Measurements from ENCODE around the gene C17orf113.

C17orf113 gene

DNA sequence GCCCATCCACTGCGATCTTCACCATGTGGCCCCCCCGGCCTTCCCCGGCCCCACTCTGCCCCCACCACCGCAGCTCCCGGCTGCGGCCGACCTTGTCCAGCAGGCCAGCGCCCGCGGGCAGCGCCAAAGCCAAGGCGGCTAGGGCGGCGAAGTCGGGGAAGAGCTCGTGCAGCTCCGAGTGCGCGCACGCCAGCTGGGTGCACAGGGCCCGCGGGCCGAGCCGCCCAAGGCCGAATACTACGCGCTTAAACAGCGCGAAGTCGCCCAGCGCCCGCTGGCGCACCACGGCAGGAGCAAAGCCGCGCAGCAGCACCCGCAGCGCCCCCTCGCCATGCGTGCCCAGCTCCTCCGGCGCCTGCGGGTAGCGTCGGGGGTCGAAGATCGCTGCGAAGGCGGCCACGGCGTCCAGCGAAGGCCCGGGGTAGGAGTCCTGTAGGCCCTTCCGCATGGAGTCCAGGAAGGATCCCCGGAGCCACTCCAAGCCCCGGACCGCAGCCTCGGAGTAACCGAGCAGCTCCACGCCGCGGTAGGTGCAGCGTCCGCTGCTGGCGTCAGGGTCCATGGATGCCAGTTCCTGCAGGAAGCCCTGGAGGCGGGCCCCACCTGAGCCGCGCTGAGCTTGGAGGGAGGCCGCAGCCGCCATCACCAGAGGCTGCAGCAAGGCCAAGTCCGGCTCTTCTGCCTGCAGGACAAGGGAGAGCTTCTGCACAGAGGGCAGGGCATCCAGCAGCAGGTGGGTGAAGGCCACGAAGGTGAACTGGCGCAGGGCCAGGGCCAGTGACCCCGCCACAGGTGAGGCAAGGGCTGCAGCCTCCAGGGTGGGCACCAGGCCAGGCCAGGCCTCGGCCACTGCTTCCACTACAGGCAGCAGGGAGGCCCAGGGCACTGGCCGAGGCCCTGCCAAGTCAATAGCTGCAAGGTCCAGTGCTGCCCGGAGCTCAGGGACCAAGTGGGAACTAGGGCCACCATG, 10.3 kb downstream of the C17orf113 start:
- H3K27ac ChIP-seq, result no peak overlapping the region
- TF ChIP-seq, protein P1, sequence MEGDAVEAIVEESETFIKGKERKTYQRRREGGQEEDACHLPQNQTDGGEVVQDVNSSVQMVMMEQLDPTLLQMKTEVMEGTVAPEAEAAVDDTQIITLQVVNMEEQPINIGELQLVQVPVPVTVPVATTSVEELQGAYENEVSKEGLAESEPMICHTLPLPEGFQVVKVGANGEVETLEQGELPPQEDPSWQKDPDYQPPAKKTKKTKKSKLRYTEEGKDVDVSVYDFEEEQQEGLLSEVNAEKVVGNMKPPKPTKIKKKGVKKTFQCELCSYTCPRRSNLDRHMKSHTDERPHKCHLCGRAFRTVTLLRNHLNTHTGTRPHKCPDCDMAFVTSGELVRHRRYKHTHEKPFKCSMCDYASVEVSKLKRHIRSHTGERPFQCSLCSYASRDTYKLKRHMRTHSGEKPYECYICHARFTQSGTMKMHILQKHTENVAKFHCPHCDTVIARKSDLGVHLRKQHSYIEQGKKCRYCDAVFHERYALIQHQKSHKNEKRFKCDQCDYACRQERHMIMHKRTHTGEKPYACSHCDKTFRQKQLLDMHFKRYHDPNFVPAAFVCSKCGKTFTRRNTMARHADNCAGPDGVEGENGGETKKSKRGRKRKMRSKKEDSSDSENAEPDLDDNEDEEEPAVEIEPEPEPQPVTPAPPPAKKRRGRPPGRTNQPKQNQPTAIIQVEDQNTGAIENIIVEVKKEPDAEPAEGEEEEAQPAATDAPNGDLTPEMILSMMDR (IDR thresholded peaks at IDR 0.05), result no peak
- TF ChIP-seq ZFX (IDR thresholded peaks at IDR 0.05; ENCODE audit: borderline replicate concordance), result no peak

GRCh38 chr17:42038221-42038973, 12.0 kb downstream of the C17orf113 start:
- TF ChIP-seq, protein P1 (IDR thresholded peaks at IDR 0.05), result no peak
- TF ChIP-seq ZFX (IDR thresholded peaks at IDR 0.05; ENCODE audit: borderline replicate concordance), result no peak
- H3K27ac ChIP-seq, result no peak overlapping the region

DNA sequence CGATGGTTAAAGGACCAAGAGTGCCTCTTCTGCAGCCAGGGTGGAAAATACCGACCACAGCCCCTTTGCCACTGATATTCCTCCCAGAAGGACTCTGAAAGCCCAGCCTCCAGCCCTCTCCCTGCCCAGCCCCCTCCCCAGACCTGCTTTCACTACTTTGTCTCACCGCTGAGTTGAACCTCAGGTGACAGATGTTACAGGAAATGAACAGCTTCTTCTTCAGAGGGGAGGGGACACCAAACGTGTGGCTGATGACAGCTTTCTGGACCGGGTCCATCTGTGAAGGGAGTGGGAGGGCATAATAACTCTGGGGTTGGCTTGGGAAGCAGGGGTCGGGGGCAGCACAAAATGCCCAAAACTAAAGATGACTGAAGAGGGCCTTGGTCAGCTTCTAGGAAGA, 16.3 kb downstream of the C17orf113 start:
- no peak for TF ChIP-seq ZFX (IDR thresholded peaks at IDR 0.05; ENCODE audit: borderline replicate concordance)
- TF ChIP-seq, protein P1 (IDR thresholded peaks at IDR 0.05), result no peak
- H3K27ac ChIP-seq, result no peak overlapping the region

DNA sequence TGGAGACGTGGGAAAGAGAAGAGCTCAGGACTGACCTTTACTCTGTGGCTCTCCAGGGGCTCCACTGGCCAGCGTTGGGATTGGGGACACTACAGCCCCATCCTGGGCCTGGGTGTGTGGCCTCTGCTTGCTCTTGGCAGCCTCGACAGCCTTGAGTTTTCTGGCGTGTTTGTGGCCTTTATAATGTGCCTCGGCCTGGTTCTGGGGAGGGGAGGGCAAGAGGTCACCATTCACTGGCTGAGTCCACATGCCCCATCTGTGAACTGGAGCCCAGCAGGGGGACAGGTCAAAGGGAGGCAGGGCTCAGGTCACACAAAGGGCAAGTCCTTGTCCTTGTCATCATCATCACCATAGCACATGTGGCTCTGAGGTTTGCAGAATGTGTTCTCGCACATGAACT, 18.8 kb downstream of the C17orf113 start:
- no peak for TF ChIP-seq ZFX (IDR thresholded peaks at IDR 0.05; ENCODE audit: borderline replicate concordance)
- TF ChIP-seq, protein P1 (IDR thresholded peaks at IDR 0.05), result no peak

GRCh38 chr17:42028791-42029127, 21.6 kb downstream of the C17orf113 start:
- TF ChIP-seq, protein P1 (IDR thresholded peaks at IDR 0.05), result peak; percentile 28; the same call in 1 of the 2 replicates
- TF ChIP-seq ZFX (IDR thresholded peaks at IDR 0.05; ENCODE audit: borderline replicate concordance), result no peak
- H3K27ac ChIP-seq, result no peak overlapping the region

More for the DNA sequence above, 18.8 kb downstream of the C17orf113 start:
- no peak overlapping the region for H3K27ac ChIP-seq

GRCh38 chr17:42027961-42028790, 22.2 kb downstream of the C17orf113 start:
- H3K27ac ChIP-seq, result no peak overlapping the region
- TF ChIP-seq ZFX (IDR thresholded peaks at IDR 0.05; ENCODE audit: borderline replicate concordance), result no peak
- TF ChIP-seq, protein P1 (IDR thresholded peaks at IDR 0.05), result peak; percentile 59

All from 22Rv1 (cell line).